HG02623 (cell line): ENCODE data around the gene DNAJC30.
"Not testable (repeated sequence)": the region's sequence is repeated elsewhere in the genome, so short reads cannot be mapped to it uniquely, and the experiment has no call there.

Experiments used
- ATAC-seq: cut with Tn5 transposase; IDR thresholded peaks from one replicate; pipeline ENCODE4 v1.9.1; 2021; ENCODE audit warnings: moderate library complexity; ENCODE audit not compliant: unreplicated experiment

Gene DNAJC30

DNA sequence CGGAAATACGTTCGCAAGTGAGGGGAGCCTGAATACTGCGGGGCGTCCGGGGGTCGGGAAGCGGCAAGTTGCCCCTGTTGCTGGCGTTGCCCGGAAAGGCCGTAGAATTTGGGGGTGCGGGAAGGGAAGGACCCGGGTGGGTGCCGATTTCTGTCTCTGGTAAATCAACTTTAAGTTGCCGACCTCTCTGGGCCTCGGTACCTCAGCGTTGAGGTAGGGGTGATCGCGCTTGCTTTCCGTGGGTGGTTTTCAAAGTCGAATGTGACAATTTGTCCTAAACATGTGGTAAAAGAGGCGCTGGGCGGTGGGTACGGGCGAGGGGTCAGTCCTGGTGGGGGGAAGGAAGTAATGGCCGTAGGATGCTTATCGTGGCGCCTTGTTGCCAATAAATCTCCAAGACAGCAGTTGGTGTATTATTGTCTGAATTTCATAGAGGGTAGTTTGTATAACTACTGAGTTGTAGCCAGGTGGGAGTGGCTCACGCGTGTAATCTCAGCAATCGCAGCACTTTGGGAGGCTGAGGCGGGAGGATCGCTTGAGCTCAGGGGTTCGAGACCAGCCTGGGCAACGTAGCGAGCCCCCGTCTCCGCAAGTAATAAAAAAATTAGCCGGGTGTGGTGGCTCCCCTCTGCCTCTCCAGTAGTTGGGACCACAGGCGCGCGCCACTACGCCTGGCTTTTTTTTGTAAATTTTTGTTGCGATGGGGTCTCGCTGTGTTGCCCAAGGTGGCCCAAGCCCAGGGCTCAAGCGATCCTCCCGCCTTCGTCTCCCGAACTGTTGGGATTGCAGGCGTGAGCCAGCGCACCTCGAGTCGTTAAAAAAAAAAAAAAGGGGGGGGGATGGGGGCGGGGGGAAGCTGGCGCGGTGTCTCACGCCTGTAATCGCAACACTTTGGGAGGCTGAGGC is 788 bp upstream of the DNAJC30 start:
- no peak for ATAC-seq

DNA sequence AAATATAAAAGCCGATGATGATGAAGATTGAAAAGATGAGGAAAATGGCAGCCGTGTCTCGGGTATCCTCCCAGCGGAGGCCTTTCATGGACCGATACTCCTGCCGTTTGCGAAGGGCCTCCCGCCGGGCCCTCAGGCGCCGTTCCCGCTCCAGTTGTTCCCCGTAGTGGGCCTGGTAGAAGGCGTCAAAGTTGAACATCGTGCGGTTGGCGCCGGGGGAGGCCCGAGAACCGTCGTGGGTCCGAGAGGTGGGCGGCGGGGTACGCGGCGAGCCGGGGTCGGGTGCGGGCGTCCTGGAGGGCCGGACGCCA is 553 bp downstream of the DNAJC30 start:
- no peak for ATAC-seq

DNA sequence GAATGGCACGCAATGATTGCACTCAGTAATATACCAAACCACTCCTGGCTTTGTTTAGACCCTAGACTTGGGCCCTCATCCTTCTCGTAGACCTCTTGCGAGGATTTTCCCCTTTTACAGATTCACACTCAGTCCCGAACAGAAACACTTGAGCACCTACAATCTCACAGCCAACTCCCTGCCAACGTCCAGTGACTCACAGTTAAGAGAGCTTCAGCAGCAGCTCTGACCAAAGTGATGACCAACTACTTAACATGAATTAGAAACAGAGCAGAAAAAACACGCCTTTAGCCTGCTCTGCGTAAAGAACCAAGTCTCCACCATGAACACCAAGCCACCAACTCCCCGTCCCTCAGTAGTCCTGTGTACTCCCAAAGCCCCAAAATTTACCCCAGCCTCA is 2.2 kb downstream of the DNAJC30 start:
- ATAC-seq: no peak

DNA sequence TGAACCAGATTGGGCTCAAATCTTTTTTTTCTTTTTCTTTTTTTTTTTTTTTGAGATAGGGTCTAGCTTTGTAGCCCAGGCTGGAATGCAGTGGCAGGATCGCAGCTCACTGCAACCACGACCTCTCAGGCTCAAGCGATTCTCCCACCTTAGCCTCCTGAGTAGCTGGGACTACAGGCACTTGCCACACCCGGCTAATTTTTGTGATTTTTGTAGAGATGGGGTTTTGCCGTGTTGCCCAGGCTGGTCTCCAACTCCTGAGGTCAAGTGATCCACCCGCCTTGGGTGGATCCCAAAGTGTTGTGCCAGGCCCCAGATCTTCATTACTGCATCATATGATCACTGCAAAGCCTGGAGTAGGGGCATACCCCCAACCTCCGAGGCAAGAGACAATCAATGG is 2.8 kb downstream of the DNAJC30 start:
- no peak for ATAC-seq

DNA sequence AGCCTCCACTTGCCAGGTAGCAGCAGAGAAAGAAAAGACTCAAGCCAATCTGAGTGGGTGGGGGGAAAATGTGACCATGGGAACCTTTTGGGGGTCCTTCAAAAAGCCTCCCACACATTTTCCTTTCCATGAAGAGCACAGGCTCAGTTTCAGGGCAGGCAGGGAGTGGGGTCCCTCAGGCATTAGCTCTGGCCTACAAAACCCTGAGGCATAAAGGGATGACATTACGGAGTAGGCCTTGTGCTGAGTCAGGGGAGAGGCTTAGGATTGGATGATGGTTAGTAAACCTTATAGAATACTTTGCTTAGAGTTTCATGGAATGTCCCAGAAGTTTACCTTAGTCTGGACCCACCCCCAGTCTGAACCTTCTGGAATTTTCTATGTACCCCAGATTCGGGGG is 3.5 kb downstream of the DNAJC30 start:
- no peak for ATAC-seq

DNA sequence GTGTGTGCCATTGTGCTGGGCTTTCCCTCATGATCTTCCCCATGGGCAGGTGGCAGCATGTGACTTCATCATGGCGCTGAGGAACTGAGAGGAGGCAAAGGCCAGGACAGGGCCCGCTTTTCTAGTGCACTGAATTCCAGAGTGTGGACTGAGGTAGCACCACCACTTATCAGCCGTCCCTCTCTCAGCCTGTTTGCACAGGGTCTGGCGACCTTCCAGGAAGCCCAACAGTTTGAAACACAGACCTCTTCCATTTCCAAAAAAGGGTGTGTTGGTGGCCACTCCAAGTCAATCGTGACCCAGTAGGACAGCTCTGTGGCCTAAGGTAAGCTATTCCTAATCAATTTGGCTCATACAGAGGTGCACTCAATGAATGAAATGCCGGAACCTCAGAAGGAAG is 4.4 kb downstream of the DNAJC30 start:
- no peak for ATAC-seq

DNA sequence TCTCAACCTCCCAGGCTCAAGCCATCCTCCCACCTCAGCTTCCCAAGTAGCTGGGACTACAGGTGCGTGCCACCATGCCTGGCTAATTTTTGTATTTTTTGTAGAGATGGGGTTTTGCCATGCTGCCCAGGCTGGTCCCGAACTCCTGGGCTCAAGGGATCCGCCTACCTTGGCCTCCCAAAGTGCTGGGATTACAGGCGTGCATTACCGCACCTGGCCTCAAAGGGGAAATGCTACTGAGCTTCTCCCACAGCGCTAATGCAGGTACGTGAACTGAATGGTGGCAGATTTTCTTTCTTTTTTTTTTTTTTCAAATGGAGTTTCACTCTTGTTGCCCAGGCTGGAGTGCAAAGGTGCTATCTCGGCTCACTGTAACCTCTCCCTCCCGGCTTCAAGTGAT is 7.2 kb downstream of the DNAJC30 start:
- not testable (repeated sequence) for ATAC-seq

DNA sequence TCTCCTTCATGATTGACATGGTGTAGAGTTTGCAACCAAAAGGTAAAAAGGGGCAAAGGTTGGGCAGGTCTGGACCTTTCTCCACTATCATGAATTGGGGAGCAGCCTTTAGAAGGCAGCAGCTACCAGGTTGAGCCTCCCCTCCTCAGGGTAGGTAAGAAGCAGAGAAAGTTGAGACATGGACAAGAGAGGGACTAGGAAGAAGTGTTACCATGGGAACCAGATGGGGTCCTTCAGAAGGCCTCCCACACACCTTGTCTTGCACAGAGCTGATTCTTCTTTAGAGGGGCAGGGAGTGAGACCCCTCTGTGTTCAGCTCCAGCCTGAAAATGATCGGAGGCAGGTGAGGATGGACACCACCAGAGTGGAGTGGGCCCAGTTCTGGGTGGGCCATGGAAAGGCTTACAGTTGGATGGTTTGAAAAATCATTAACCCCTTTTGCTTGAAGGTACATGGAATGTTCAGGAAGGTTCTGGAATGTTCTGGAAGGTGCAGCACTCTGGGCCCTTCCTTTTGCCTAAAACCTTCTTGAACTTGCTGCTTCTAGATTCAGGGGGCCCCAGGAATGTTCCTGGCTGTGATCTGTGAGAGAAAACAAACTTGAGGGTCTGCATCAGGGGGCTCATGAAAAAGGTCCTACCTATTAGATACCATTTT is 8.7 kb downstream of the DNAJC30 start:
- ATAC-seq: no peak

DNA sequence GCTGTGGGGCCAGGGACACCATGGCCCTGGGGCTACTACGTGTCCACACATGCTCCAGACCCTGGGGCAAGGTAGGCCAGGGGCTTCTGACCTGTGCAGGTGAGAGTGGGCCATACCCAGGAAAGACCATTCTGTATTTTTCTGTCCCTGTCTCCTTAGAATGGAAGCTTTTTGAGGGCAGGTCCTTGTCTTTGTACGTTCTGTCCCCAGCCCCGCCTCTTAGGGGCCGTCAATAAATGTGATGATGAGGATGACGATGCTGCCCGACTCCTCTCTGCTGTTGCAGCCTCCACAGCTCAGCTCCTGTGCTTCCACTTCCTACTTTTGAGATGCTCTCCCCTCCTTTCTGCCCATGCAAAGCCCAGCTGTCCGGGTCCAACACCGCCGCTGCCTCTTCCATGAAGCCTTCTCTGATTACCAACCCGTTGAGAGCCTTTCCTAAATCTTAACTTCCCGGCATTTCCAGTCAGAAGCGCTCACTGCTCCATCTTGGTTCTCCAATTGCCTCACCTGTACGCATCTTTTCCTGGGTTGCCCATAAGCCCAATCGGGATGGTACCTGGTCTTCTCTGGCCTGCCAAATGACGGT is 11.3 kb downstream of the DNAJC30 start:
- no peak for ATAC-seq

DNA sequence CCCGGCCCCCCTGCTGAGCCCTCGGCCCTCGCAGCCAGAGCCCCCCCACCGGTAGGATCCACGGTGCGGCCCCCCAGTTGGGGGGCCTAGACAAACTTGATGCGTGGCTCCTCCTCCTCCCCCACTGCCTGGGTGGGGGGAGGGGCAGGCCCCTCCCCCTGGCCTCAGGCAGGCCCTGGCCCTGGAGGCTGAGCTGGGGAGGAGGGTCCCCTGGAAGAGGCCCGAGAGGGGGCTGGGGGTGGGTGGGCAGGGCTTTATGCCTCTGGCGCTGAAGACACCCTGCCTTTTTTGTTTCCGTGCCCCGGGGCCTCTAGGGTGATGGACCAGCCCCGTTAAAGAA is 12.0 kb downstream of the DNAJC30 start:
- ATAC-seq: no peak

DNA sequence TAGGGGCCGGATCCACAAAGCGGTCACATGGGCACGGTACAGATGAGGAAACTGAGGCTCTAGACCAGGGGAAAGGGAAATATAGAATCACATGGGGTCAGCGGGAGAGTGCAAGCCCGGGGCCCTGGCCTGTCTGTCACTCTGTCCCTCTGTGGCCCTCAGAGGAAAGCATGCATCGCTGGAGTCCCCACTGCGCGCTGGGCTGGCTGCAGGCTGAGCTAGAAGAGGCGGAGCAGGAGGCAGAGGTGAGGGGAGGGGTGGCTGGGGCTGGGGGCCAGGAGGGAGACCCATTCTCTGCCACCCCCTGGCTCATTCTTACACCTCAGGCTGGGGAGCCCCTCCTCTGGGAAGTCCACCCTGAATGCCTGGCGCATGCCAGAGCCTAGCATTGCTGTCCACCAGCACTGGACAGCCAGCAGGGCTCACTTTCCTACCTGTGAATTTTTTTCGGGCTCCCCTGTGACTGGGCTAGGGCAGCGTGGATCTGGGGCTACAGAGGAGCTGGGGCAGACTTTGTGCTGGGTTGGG is 13.3 kb downstream of the DNAJC30 start:
- ATAC-seq: no peak

DNA sequence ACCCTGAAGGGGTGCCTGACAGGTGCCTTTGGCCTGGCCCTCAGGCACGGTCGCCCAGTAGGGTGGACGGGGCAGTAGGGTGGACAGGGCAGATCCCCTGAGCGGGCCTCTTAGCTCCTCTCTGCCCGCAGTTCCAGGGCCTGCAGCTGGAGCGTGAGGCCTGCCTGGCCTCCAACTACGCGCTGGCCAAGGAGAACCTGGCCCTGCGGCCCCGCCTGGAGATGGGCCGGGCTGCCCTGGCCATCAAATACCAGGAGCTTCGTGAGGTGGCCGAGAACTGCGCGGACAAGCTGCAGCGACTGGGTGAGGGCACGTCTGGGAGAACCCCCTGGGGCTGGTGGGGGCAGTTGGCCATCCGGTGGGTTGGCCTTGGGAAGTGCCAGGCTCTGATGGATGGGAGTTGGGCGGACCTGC is 14.0 kb downstream of the DNAJC30 start:
- no peak for ATAC-seq

DNA sequence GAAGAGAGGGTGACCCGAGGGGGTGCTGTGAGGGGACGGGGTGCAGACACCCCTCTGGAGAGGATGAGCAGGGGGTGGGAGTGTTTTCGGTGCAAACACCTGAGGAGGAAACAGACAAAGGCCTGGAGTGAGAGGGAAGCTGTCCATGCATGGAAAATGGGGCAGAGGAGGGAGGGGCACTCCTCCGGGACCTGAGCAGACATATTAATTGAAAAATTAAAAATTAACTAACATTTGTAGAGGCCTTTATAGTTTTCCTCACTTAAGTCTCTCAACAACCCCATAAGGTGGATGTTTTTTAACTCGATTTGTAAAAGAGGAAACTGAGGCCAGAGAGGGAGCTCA is 14.4 kb downstream of the DNAJC30 start:
- no peak for ATAC-seq

DNA sequence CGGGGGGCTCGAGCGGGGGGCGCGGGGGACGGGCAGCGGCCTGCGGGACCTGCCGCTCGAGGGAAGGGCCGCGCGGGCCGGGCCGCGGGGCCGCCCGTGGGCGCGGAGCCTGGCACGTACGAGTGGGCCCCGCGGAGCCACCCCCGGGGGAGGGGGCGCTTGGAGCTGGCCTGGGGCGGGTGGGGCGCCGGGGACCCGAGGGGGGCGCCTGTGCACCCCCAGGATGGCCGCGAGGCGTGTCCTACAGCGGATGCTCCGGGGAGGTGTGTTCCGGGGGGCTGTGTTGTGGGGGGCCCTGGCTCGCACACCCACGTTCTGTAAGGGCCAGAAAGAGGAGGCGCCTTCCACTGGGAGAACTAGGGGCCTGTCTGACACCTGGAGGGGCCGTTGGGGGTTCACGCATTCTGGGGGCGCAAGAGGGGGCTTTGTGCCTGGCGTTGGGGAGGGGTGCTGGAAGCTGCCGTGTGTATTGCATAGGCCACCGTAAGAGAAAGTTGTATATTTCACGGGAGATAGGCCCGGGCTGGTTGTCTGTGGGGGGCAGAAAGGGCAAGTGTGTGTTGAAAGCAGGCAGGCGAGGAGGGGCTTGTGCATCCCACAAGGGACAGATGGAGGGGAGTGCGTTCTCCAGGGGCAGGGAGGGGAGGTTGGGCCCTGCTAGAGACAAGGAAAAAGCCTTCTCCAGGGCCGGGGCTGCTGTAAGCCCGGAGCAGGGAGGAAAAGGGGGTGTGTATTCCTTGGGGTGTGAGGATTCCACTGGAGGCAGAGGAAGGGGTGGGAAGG is 15.0 kb downstream of the DNAJC30 start:
- peak; percentile 10 for ATAC-seq

DNA sequence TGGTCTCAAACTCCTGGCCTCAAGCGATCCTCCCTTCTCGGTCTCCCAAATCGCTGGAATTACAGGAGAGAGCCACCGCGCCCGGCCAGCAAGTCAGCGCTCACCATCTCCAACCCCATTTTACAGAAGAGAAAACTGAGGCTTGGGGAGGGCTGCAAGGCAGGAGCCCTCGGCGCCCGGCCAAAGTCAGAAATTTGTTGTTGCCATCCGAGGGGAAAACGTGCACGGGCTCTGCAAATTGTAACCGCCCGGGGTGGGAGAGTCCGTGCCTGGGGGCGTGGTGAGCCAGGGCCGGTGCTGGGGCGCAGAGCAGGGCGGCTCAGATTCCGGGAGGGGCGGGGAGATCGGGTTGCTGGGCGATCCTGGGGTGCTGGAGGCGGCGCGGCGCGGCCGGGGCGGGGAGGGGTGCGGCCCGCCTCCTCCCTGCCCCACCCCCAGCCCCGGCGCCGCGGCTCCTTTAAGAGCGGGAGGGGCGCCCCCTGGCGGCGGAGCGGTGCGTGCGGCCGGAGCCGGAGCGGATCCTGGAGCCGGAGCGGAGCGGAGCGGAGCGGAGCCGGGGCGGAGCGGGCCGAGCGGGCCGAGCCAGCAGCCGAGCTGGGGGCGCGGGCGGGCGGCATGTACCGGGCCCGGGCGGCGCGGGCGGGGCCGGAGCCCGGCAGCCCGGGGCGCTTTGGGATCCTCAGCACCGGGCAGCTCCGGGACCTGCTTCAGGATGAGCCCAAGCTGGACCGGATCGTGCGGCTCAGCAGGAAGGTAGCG is 15.7 kb downstream of the DNAJC30 start, which contains the start of gene VPS37D:
VPS37D (plus strand) TSS at position 488 of the 759 bp plus-strand sequence; CDS start at position 616, 128 bp downstream.
- ATAC-seq: peak; percentile 86

DNA sequence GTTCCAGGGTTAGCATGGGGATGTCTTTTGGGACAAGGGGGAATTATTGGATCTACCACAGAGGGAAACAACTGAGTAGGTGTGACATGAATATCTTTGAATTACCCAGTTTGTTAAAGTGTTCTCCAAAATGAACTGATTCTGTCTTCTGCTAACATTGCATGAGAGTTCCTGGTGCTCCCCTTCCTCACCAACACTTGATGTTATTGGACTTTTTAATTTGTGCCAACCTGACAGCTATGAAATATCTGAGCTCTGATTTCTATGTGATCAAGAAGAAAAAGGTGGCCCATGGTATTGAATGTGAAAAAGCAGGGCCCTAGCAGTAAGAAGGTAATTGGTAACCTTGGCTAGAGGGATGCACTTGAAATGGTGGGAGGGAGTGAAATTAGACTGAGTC is 20.2 kb downstream of the DNAJC30 start:
- ATAC-seq: no peak

DNA sequence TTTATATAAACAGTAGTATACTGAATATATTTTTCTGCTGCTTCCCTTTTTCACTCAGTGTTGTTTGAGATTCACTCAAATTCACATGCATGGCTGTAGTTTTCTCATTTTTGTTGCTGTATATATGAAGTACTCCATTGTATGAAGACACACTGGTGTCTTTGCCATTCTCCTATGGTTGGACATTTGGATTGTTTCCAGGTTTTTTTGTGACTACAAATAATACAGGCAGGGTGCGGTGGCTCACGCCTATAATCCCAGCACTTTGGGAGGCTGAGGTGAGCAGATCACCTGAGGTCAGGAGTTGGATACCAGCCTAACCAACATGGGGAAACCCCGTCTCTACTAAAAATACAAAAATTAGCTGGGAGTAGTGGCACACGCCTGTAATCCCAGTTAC is 22.7 kb downstream of the DNAJC30 start:
- not testable (repeated sequence) for ATAC-seq

DNA sequence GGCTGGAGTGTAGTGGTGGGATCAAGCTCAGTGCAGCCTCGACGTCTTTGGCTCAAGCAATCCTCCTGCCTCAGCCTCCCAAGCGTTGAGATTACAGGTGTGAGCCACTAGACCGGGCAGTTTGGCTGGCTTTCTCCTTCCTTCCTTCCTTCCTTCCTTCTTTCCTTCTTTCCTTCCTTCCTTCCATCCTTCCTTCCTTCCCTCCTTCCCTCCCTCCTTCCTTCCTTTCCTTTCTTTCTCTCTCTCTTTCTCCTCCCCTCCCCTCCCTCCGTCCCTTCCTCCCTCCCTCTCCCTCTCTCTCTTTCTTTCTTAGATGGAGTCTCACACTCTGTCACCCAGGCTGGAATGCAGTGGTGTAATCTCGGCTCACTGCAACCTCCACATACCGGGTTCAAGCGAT is 23.3 kb downstream of the DNAJC30 start:
- ATAC-seq: no peak

DNA sequence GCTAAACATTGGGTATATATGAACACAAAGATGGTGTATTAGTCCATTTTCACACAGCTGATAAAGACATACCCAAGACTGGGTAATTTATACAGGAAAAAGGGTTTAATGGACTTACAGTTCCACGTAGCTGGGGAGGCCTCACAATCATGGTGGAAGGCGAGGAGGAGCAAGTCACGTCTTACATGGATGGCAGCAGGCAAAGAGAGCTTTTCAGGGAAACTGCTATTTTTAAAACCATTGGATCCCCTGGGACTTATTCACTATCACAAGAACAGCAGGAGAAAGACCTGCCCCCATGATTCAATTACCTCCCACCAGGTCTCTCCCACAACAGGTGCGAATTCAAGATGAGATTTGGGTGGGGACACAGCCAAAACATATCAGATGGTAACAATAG is 27.9 kb downstream of the DNAJC30 start:
- ATAC-seq: not testable (repeated sequence)

DNA sequence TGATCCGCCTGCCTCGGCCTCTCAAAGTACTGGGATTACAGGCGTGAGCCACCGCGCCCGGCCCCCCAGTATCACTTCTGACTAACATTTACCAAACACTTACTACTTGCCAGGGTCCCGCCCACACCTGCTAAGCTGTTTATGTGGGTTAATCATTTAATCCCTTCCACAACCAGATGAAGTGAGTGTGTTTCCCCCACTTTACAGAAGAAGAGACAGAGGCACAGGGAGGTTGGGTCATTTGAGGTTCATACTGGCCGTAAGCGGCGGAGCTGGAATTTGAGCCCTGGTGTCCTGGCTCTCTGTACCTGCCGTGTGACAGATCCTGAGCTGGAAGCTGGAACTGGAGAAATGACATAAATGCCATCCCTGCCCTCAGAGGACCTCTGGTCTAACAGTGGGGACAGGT is 30.7 kb downstream of the DNAJC30 start:
- no peak for ATAC-seq

DNA sequence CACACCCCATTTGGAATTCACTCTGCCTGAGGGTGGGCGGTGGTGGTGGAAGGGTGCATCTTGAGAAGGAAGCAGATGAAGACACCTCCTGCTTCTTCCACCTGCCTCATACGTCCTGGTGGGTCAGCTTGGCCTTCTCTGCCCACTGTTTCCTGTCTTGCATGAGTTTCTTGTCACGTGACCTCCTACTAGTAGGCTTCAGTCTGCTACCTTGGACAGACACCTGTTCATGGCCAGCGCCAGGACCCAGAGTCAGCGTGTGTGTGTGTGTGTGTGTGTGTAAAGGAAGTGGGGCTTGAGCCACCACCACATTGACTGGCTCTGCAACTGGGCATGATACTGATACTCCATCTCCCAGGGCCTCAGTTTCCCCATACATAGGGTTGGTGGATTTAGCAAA is 32.7 kb downstream of the DNAJC30 start:
- no peak for ATAC-seq
